ENCODE data around the gene UGT8.

- TF ChIP-seq, protein P1, sequence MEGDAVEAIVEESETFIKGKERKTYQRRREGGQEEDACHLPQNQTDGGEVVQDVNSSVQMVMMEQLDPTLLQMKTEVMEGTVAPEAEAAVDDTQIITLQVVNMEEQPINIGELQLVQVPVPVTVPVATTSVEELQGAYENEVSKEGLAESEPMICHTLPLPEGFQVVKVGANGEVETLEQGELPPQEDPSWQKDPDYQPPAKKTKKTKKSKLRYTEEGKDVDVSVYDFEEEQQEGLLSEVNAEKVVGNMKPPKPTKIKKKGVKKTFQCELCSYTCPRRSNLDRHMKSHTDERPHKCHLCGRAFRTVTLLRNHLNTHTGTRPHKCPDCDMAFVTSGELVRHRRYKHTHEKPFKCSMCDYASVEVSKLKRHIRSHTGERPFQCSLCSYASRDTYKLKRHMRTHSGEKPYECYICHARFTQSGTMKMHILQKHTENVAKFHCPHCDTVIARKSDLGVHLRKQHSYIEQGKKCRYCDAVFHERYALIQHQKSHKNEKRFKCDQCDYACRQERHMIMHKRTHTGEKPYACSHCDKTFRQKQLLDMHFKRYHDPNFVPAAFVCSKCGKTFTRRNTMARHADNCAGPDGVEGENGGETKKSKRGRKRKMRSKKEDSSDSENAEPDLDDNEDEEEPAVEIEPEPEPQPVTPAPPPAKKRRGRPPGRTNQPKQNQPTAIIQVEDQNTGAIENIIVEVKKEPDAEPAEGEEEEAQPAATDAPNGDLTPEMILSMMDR (IDR thresholded peaks at IDR 0.05; ENCODE audit: low read depth, low read length) = no peak
- no peak for TF ChIP-seq EZH2phosphoT487 (IDR thresholded peaks at IDR 0.05; ENCODE audit: low read depth)
Measured at GRCh38 chr4:114603497-114603896, 4.9 kb downstream of the UGT8 start.
